SK-N-SH treated with all-trans-retinoic acid at 6 μM for 48 hours (cell line): Measurements from ENCODE around the gene RAI14.

ENCODE experiments used
- ARNTL ChIP-seq: fragments of 450-650 bp; formaldehyde crosslinking; IDR thresholded peaks from 2 replicates; pipeline ENCODE4 v1.5.0; 2020; ENCODE audit warnings: low read depth, mild to moderate bottlenecking, moderate library complexity, borderline replicate concordance
- CSDC2 ChIP-seq: fragments of 250-450 bp; sonication (Bioruptor Pico); IDR thresholded peaks from 2 replicates; pipeline ENCODE4 v1.5.0; 2020; ENCODE audit warnings: mild to moderate bottlenecking, moderate library complexity
- ESRRG ChIP-seq: fragments of 250-450 bp; sonication (Bioruptor Pico); IDR thresholded peaks from 2 replicates; pipeline ENCODE4 v1.6.1; 2021; ENCODE audit warnings: mild to moderate bottlenecking
- ISL1 ChIP-seq: fragments of 250-450 bp; sonication (Bioruptor Pico); IDR thresholded peaks from 2 replicates; pipeline ENCODE4 v2.1.2; 2022; ENCODE audit warnings: mild to moderate bottlenecking, moderate library complexity
- OSR1 ChIP-seq: fragments of 250-450 bp; sonication (Bioruptor Pico); IDR thresholded peaks from 2 replicates; pipeline ENCODE4 v1.8.0; 2022; ENCODE audit warnings: moderate library complexity, mild to moderate bottlenecking, inconsistent platforms
- RARB ChIP-seq: fragments of 250-450 bp; sonication (Bioruptor Pico); IDR thresholded peaks from 2 replicates; pipeline ENCODE4 v1.8.0; 2021; ENCODE audit warnings: mild to moderate bottlenecking, moderate library complexity
- SNAI2 ChIP-seq: fragments of 250-450 bp; sonication (Bioruptor Pico); IDR thresholded peaks from 2 replicates; pipeline ENCODE4 v1.5.0; 2020; ENCODE audit warnings: mild to moderate bottlenecking, moderate library complexity
- ZFP3 ChIP-seq: fragments of 250-450 bp; sonication (Bioruptor Pico); IDR thresholded peaks from 2 replicates; pipeline ENCODE4 v1.5.0; 2020; ENCODE audit warnings: mild to moderate bottlenecking, moderate library complexity
- ZNF565 ChIP-seq: fragments of 450-650 bp; formaldehyde crosslinking; conservative IDR thresholded peaks from 2 replicates; pipeline ENCODE4 v1.5.0; 2020; ENCODE audit warnings: low read depth, mild to moderate bottlenecking, moderate library complexity
- ZNF8 ChIP-seq: fragments of 450-650 bp; formaldehyde crosslinking; IDR thresholded peaks from 2 replicates; pipeline ENCODE4 v1.5.0; 2020; ENCODE audit warnings: mild to moderate bottlenecking, moderate library complexity
- TF ChIP-seq, protein P1 (sequence below): fragments of 250-450 bp; sonication (Bioruptor Pico); IDR thresholded peaks from 2 replicates; pipeline ENCODE4 v1.8.0; 2020; ENCODE audit warnings: mild to moderate bottlenecking, moderate library complexity, borderline replicate concordance
- TF ChIP-seq, protein P2 (sequence below): fragments of 250-450 bp; sonication (Bioruptor Pico); IDR thresholded peaks from 2 replicates; pipeline ENCODE4 v1.5.1; 2020; ENCODE audit warnings: low read depth, mild to moderate bottlenecking, moderate library complexity
- TF ChIP-seq, protein P3 (sequence below): fragments of 250-450 bp; sonication (Bioruptor Pico); IDR thresholded peaks from 2 replicates; pipeline ENCODE4 v1.8.0; 2021; ENCODE audit warnings: low read depth, mild to moderate bottlenecking, moderate library complexity, borderline replicate concordance

DNA sequence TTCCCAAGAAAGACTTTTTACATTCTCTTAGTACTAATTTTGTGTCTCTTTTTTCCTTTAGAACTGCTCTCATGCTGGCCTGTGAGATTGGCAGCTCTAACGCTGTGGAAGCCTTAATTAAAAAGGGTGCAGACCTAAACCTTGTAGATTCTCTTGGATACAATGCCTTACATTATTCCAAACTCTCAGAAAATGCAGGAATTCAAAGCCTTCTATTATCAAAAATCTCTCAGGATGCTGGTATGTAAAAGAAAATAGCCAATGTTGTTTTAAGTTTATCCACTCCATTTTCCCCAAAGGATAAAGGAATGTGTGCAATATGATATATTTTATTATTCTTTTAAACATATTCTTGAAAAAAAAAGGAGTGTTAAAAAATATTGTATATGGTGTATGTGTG is 155.6 kb downstream of the RAI14 start:
- TF ChIP-seq ARNTL (CRISPR knock-in tag) (no peak), OSR1 (no peak), ISL1 (no peak), ZNF565 (no peak), CSDC2 (CRISPR knock-in tag) (no peak), ESRRG (CRISPR knock-in tag) (no peak), ZFP3 (no peak), ZNF8 (CRISPR knock-in tag) (no peak), SNAI2 (no peak), RARB (no peak)
- TF ChIP-seq, protein P1, sequence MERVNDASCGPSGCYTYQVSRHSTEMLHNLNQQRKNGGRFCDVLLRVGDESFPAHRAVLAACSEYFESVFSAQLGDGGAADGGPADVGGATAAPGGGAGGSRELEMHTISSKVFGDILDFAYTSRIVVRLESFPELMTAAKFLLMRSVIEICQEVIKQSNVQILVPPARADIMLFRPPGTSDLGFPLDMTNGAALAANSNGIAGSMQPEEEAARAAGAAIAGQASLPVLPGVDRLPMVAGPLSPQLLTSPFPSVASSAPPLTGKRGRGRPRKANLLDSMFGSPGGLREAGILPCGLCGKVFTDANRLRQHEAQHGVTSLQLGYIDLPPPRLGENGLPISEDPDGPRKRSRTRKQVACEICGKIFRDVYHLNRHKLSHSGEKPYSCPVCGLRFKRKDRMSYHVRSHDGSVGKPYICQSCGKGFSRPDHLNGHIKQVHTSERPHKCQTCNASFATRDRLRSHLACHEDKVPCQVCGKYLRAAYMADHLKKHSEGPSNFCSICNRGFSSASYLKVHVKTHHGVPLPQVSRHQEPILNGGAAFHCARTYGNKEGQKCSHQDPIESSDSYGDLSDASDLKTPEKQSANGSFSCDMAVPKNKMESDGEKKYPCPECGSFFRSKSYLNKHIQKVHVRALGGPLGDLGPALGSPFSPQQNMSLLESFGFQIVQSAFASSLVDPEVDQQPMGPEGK (CRISPR knock-in tag) = no peak
- TF ChIP-seq, protein P2, sequence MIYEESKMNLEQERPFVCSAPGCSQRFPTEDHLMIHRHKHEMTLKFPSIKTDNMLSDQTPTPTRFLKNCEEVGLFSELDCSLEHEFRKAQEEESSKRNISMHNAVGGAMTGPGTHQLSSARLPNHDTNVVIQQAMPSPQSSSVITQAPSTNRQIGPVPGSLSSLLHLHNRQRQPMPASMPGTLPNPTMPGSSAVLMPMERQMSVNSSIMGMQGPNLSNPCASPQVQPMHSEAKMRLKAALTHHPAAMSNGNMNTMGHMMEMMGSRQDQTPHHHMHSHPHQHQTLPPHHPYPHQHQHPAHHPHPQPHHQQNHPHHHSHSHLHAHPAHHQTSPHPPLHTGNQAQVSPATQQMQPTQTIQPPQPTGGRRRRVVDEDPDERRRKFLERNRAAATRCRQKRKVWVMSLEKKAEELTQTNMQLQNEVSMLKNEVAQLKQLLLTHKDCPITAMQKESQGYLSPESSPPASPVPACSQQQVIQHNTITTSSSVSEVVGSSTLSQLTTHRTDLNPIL = no peak
- TF ChIP-seq, protein P3, sequence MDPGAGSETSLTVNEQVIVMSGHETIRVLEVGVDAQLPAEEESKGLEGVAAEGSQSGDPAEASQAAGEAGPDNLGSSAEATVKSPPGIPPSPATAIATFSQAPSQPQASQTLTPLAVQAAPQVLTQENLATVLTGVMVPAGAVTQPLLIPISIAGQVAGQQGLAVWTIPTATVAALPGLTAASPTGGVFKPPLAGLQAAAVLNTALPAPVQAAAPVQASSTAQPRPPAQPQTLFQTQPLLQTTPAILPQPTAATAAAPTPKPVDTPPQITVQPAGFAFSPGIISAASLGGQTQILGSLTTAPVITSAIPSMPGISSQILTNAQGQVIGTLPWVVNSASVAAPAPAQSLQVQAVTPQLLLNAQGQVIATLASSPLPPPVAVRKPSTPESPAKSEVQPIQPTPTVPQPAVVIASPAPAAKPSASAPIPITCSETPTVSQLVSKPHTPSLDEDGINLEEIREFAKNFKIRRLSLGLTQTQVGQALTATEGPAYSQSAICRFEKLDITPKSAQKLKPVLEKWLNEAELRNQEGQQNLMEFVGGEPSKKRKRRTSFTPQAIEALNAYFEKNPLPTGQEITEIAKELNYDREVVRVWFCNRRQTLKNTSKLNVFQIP = no peak
